HuH-7.5 (cell line): ENCODE data around the gene CPSF6.
"Not testable (repeated sequence)": the region's sequence is repeated elsewhere in the genome, so short reads cannot be mapped to it uniquely, and the experiment has no call there.

Source experiments
- DNase-seq: peaks from one replicate; pipeline ENCODE4 v3.0.0; 2011; ENCODE audit warnings: low spot score

CPSF6 gene

GRCh38 chr12:69239352-69239921, at the start of gene CPSF6:
TSS of gene CPSF6 (plus strand) at chr12:69239569. CDS start at chr12:69239647, 78 bp downstream.
- peak; percentile 86 for DNase-seq

GRCh38 chr12:69196302-69197288, 42.8 kb upstream of the CPSF6 start:
- no peak for DNase-seq

- not testable (repeated sequence) for DNase-seq
These were observed 39.4 kb upstream of the CPSF6 start for GRCh38 chr12:69199976-69200375.

GRCh38 chr12:69204191-69204590, 35.2 kb upstream of the CPSF6 start:
- no peak for DNase-seq

GRCh38 chr12:69210661-69211060, 28.7 kb upstream of the CPSF6 start:
- DNase-seq: no peak

GRCh38 chr12:69211160-69211559, 28.2 kb upstream of the CPSF6 start:
- DNase-seq: no peak

- no peak for DNase-seq
These were observed 25.2 kb upstream of the CPSF6 start for GRCh38 chr12:69214169-69214568.

GRCh38 chr12:69225251-69225910, 14.0 kb upstream of the CPSF6 start:
- no peak for DNase-seq

- no peak for DNase-seq
These were observed 7.9 kb upstream of the CPSF6 start for GRCh38 chr12:69231479-69231878.

- peak; percentile 7 for DNase-seq
These were observed 599 bp upstream of the CPSF6 start for GRCh38 chr12:69238589-69239351.

GRCh38 chr12:69239922-69240630, 707 bp downstream of the CPSF6 start:
- peak; percentile 21 for DNase-seq

GRCh38 chr12:69240631-69240995, 1.2 kb downstream of the CPSF6 start:
- DNase-seq: peak; percentile 16

GRCh38 chr12:69241438-69242092, 2.2 kb downstream of the CPSF6 start:
- DNase-seq: peak; percentile 8

GRCh38 chr12:69243099-69244084, 4.0 kb downstream of the CPSF6 start:
- no peak for DNase-seq

- DNase-seq: no peak
These were observed 8.1 kb downstream of the CPSF6 start for GRCh38 chr12:69247268-69248018.

GRCh38 chr12:69252033-69252432, 12.7 kb downstream of the CPSF6 start:
- DNase-seq: no peak

- DNase-seq: no peak
These were observed 14.7 kb downstream of the CPSF6 start for GRCh38 chr12:69254046-69254445.

- no peak for DNase-seq
These were observed 15.5 kb downstream of the CPSF6 start for GRCh38 chr12:69254862-69255261.

- no peak for DNase-seq
These were observed 19.3 kb downstream of the CPSF6 start for GRCh38 chr12:69258655-69259054.
